Fibroblast of mammary gland (primary cell): Measurements from ENCODE around the gene DARS1.

ENCODE experiments used
- DNase-seq: peaks from one replicate; pipeline ENCODE4 v3.0.0-alpha.2; 2010; ENCODE audit warnings: low read depth
- H3K4me3 ChIP-seq: 2 replicates; pipeline ENCODE4 v1.5.1; 2011; ENCODE audit warnings: low read depth, mild to moderate bottlenecking, low read length, moderate library complexity; ENCODE audit not compliant: control insufficient read depth
- CTCF ChIP-seq: conservative IDR thresholded peaks from 2 replicates; pipeline ENCODE4 v1.5.1; 2011; ENCODE audit warnings: low read depth, low read length, inconsistent platforms; ENCODE audit not compliant: control insufficient read depth, insufficient read depth

The DARS1 gene

GRCh38 chr2:135951041-135951583 is 34.3 kb downstream of the DARS1 start:
- no peak for TF ChIP-seq CTCF
- no peak overlapping the region for H3K4me3 ChIP-seq

GRCh38 chr2:135949451-135950234 is 35.8 kb downstream of the DARS1 start:
- H3K4me3 ChIP-seq, result no peak overlapping the region
- DNase-seq, result peak; percentile 46
- TF ChIP-seq CTCF, result no peak

More at GRCh38 chr2:135951041-135951583, 34.3 kb downstream of the DARS1 start:
- no peak for DNase-seq

GRCh38 chr2:135948642-135949355 is 36.6 kb downstream of the DARS1 start:
- DNase-seq, result peak; percentile 86
- TF ChIP-seq CTCF, result no peak
- H3K4me3 ChIP-seq, result no peak overlapping the region

DNA sequence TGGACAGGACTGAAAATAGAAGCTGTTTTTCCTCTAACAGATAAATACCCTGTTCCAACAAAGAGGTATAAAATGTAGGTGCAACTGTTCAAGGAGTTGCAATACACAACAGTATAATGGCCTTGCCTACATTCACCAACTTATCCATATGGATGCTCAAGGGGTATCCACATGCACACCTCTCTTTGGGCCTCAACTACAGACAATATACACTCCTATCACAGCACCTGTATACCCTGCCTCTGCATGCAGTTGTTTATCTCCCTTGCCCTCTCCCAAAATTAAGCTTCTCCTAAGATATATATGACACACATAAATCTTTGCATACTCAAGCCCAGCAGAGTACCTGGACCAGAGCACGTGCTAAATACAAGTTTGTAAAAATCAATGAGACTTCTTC is 37.3 kb downstream of the DARS1 start:
- no peak overlapping the region for H3K4me3 ChIP-seq
- no peak for TF ChIP-seq CTCF
- no peak for DNase-seq

DNA sequence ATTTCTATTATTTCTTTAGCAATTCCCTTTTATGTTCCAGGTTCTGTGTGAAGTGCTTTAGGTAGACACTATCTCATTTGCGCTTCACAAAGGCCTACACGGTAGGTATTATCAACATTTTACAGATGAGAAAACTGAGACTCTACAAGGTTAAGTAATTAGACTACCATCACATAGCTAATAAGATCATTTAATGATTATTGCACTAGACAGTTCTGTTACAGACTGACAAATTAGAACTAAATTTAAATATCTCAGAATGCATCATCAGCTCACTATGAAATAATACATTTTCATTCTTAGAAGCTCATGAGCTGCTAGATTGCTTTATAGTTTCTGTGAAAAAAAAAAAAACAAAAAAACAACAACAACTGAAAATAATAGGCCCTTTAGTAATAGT is 37.9 kb downstream of the DARS1 start:
- H3K4me3 ChIP-seq, result no peak overlapping the region
- no peak for TF ChIP-seq CTCF
- DNase-seq, result no peak

DNA sequence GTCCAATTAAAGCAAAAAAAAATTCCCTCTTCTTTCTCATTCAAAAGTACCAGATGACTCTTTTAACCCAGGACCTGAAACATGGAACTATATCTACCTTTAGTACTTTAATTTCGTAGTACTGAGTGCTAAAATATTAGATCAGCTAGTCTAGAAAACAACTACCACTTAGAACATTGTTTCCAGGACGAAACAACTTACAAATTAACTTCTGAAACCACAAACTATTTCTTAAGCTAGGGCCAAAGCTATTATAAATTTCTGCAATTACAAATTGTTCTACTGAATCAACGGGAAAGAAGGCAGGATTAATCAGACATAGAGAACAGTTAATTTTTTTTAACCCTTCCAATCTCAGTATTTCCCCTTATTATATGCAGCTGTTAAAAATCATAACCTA is 39.9 kb downstream of the DARS1 start:
- no peak overlapping the region for H3K4me3 ChIP-seq
- peak; percentile 40 for DNase-seq
- no peak for TF ChIP-seq CTCF
